ENCODE data around the gene PODNL1. TPM values are rescaled to one million over a fixed set of nuclear protein-coding genes. Genes with fewer than 3 reads are reported as not detected.

Gene PODNL1
- polyA plus RNA-seq, 3 donors, result 1.2 to 1.4 (median 1.3) TPM

- no peak for TF ChIP-seq CTCF (IDR thresholded peaks at IDR 0.05)
- Mint-ChIP-seq H3K9me3 (peaks cover 0 to 2% (median 0%) of the 10 kb centered on the region in 7 donors), H3K4me3 (no peak overlapping the region), H3K27ac (no peak overlapping the region), H3K36me3 (no peaks in the 10 kb centered on the region), H3K4me1 (no peaks in the 10 kb centered on the region), H3K27me3 (ENCODE audit: low read depth in 3 of 3) (peaks cover 10 to 16% (median 14%) of the 10 kb centered on the region in 3 donors)
- H3K9ac ChIP-seq (ENCODE audit: insufficient read depth, low read length, poor library complexity, severe bottlenecking), result no peak overlapping the region
- WGBS (ENCODE audit: insufficient coverage), result 93% methylated on average over 15 of the region's 16 CpGs
- no peak overlapping the region for H3K4me3 ChIP-seq (replicated peaks in 1 of 3; ENCODE audit: low read depth in 2 of 3, low read length in 3 of 3)
- H3K9me3 ChIP-seq (replicated peaks in 1 of 2; ENCODE audit: control insufficient read depth in 1 of 2, insufficient read depth in 1 of 2, low read length in 2 of 2), result no peaks in the 10 kb centered on the region
- intact Hi-C loops (cut with micrococcal nuclease), result loop anchor here (10.0 kb wide), 2 partner anchors 157 to 457 kb away; no protein-coding TSS in a partner anchor
- no peaks in the 10 kb centered on the region for H3K36me3 ChIP-seq (replicated peaks in 1 of 2; ENCODE audit: control insufficient read depth in 1 of 2, insufficient read depth in 2 of 2, low read length in 2 of 2)
- peaks cover 0 to 14% of the 10 kb centered on the region in 2 donors for H3K27me3 ChIP-seq (ENCODE audit: control insufficient read depth in 2 of 2, insufficient read depth in 2 of 2, low read length in 2 of 2)
- no peak for DNase-seq
- H3K79me2 ChIP-seq (ENCODE audit: insufficient read depth, low read length), result no peaks in the 10 kb centered on the region
- H3K27ac ChIP-seq (ENCODE audit: low read depth in 1 of 2, low read length in 2 of 2), result no peak overlapping the region
- H4K20me1 ChIP-seq (ENCODE audit: insufficient read depth, low read length), result no peaks in the 10 kb centered on the region
- no peaks in the 10 kb centered on the region for H3K4me1 ChIP-seq (ENCODE audit: control insufficient read depth in 1 of 2, insufficient read depth in 2 of 2, low read length in 2 of 2)
- H2AFZ ChIP-seq (ENCODE audit: insufficient read depth, low read depth, low read length, poor library complexity, severe bottlenecking), result no peak overlapping the region
- no peak overlapping the region for H3K4me2 ChIP-seq (replicated peaks; ENCODE audit: extremely low read depth, low read length, poor library complexity, severe bottlenecking)
Measured at GRCh38 chr19:13888281-13888680, 49.9 kb downstream of the PODNL1 start.

- no peaks in the 10 kb centered on the region for H3K36me3 ChIP-seq (replicated peaks in 1 of 2; ENCODE audit: control insufficient read depth in 1 of 2, insufficient read depth in 2 of 2, low read length in 2 of 2)
- DNase-seq, result no peak
- H3K27me3 ChIP-seq (ENCODE audit: control insufficient read depth in 2 of 2, insufficient read depth in 2 of 2, low read length in 2 of 2), result peaks cover 0 to 14% of the 10 kb centered on the region in 2 donors
- H3K4me2 ChIP-seq (replicated peaks; ENCODE audit: extremely low read depth, low read length, poor library complexity, severe bottlenecking), result no peak overlapping the region
- H3K9ac ChIP-seq (ENCODE audit: insufficient read depth, low read length, poor library complexity, severe bottlenecking), result no peak overlapping the region
- no peak overlapping the region for H3K4me3 Mint-ChIP-seq
- H3K27ac Mint-ChIP-seq, result no peak overlapping the region
- no peaks in the 10 kb centered on the region for H3K79me2 ChIP-seq (ENCODE audit: insufficient read depth, low read length)
- intact Hi-C loops (cut with micrococcal nuclease), result loop anchor here (10.0 kb wide), 2 partner anchors 157 to 457 kb away; no protein-coding TSS in a partner anchor
- H3K9me3 ChIP-seq (replicated peaks in 1 of 2; ENCODE audit: control insufficient read depth in 1 of 2, insufficient read depth in 1 of 2, low read length in 2 of 2), result no peaks in the 10 kb centered on the region
- H3K9me3 Mint-ChIP-seq, result peaks cover 0 to 2% (median 0%) of the 10 kb centered on the region in 7 donors
- H3K4me3 ChIP-seq (replicated peaks in 1 of 3; ENCODE audit: low read depth in 2 of 3, low read length in 3 of 3), result no peak overlapping the region
- WGBS (ENCODE audit: insufficient coverage), result 75% methylated on average over 4 of the region's 5 CpGs
- peaks cover under 1% of the 10 kb centered on the region for H3K4me1 Mint-ChIP-seq
- H4K20me1 ChIP-seq (ENCODE audit: insufficient read depth, low read length), result no peaks in the 10 kb centered on the region
- no peak for TF ChIP-seq CTCF (IDR thresholded peaks at IDR 0.05)
- H3K27me3 Mint-ChIP-seq (ENCODE audit: low read depth in 3 of 3), result peaks cover 10 to 16% (median 14%) of the 10 kb centered on the region in 3 donors
- no peak overlapping the region for H2AFZ ChIP-seq (ENCODE audit: insufficient read depth, low read depth, low read length, poor library complexity, severe bottlenecking)
- no peaks in the 10 kb centered on the region for H3K36me3 Mint-ChIP-seq
- peaks cover 4 to 5% of the 10 kb centered on the region in 2 donors for H3K4me1 ChIP-seq (ENCODE audit: control insufficient read depth in 1 of 2, insufficient read depth in 2 of 2, low read length in 2 of 2)
- no peak overlapping the region for H3K27ac ChIP-seq (ENCODE audit: low read depth in 1 of 2, low read length in 2 of 2)
Measured at GRCh38 chr19:13887517-13887916, 50.7 kb downstream of the PODNL1 start.
